Neural progenitor cell (in vitro differentiated cells): ENCODE measurements around the gene SOX9.

Experiments
- CTCF ChIP-seq: fragments of 200-600 bp; sonication (generic); IDR thresholded peaks from 2 replicates; pipeline ENCODE4 v1.5.1; 2017; ENCODE audit warnings: antibody characterized with exemption, mild to moderate bottlenecking
- EZH2 ChIP-seq: fragments of 200-600 bp; sonication (generic); IDR thresholded peaks from 2 replicates; pipeline ENCODE4 v1.6.1; 2017; ENCODE audit warnings: antibody characterized with exemption, mild to moderate bottlenecking, moderate library complexity
- EZH2phosphoT487 ChIP-seq: fragments of 200-600 bp; sonication (generic); IDR thresholded peaks from 2 replicates; pipeline ENCODE4 v1.6.1; 2017; ENCODE audit warnings: antibody characterized with exemption

GRCh38 chr17:72101526-72101925 is 19.3 kb upstream of the SOX9 start:
- TF ChIP-seq EZH2phosphoT487 (no peak), CTCF (no peak), EZH2 (no peak)
